T-cell (primary cell): ENCODE results near the gene NIPAL1. TPM values are rescaled to one million over a fixed set of nuclear protein-coding genes. Genes with fewer than 3 reads are reported as not detected.
"Not testable (repeated sequence)": the region's sequence is repeated elsewhere in the genome, so short reads cannot be mapped to it uniquely, and the experiment has no call there.

ENCODE experiments used
- ATAC-seq, 4 experiments: fragments of 200-7000 bp in 3 of 4; fragments of 150-1000 bp in 1 of 4; cut with Tn5 transposase; replicated peaks in 1 of 4; 1 replicate in 3 of 4; 2 replicates in 1 of 4; pipeline ENCODE4 v1.10.0; 2021; ENCODE audit warnings: moderate library complexity in 3 of 4, mild to moderate bottlenecking in 2 of 4, moderate number of reproducible peaks in 1 of 4
- CTCF ChIA-PET, 2 donors: fragments of 300-600 bp; sonication (Branson Sonifier 250); formaldehyde crosslinking; loops; one replicate each; lab custom pipeline; 2022; ENCODE audit warnings: antibody characterized with exemption in 2 of 2; lab: Charles Lee
- POLR2A ChIA-PET, 2 donors: fragments of 300-600 bp; sonication (Branson Sonifier 250); formaldehyde crosslinking; loops; one replicate each; lab custom pipeline; 2022; ENCODE audit warnings: antibody characterized with exemption in 2 of 2; lab: Charles Lee
- DNase-seq, 35 experiments: peaks; one replicate each; pipeline versions ENCODE4 v3.0.0 to v3.0.0-alpha.2; 2013 to 2023
- H3K27ac ChIP-seq: one replicate; pipeline ENCODE4 v1.5.1; 2013; ENCODE audit warnings: low read length
- H3K27me3 ChIP-seq, 2 experiments: replicated peaks in 1 of 2; 1 replicate in 1 of 2; 2 replicates in 1 of 2; pipeline versions ENCODE4 v1.6.1 to v1.7.0; 2013; ENCODE audit warnings: low read length in 1 of 2, mixed read lengths in 1 of 2; ENCODE audit not compliant: control insufficient read depth in 2 of 2, insufficient read depth in 2 of 2; ENCODE audit errors: extremely low read depth in 1 of 2
- H3K36me3 ChIP-seq, 2 donors: 1 replicate in 1 of 2; 2 replicates in 1 of 2; pipeline versions ENCODE4 v1.6.1 to v1.7.0; 2013; ENCODE audit warnings: low read length in 1 of 2; ENCODE audit not compliant: control insufficient read depth in 2 of 2, insufficient read depth in 1 of 2; ENCODE audit errors: extremely low read depth in 1 of 2
- H3K4me1 ChIP-seq, 2 experiments: 1 replicate in 1 of 2; 2 replicates in 1 of 2; pipeline versions ENCODE4 v1.6.1 to v1.7.0; 2013; ENCODE audit warnings: low read length in 2 of 2, mixed read lengths in 1 of 2; ENCODE audit not compliant: insufficient read depth in 2 of 2, control insufficient read depth in 1 of 2; ENCODE audit errors: extremely low read depth in 1 of 2
- H3K4me3 ChIP-seq, 2 donors: 1 replicate in 1 of 2; 2 replicates in 1 of 2; pipeline versions ENCODE4 v1.5.1 to v1.7.0; 2013; ENCODE audit warnings: mild to moderate bottlenecking in 2 of 2, low read length in 1 of 2, moderate library complexity in 1 of 2; ENCODE audit not compliant: control insufficient read depth in 1 of 2; ENCODE audit errors: extremely low read depth in 1 of 2
- H3K9me3 ChIP-seq: 2 replicates; pipeline ENCODE4 v1.7.0; 2013
- H3K27ac Mint-ChIP-seq, 2 donors: one replicate each; pipeline ENCODE4 v1.8.0; 2020 to 2021; ENCODE audit warnings: mild to moderate bottlenecking in 2 of 2, mixed read lengths in 2 of 2
- H3K27me3 Mint-ChIP-seq, 2 donors: one replicate each; pipeline ENCODE4 v1.8.0; 2021 to 2022; ENCODE audit warnings: mixed read lengths in 2 of 2
- H3K36me3 Mint-ChIP-seq: one replicate; pipeline ENCODE4 v1.8.0; 2021; ENCODE audit warnings: mixed read lengths
- H3K4me1 Mint-ChIP-seq, 3 donors: one replicate each; pipeline ENCODE4 v1.8.0; 2020 to 2022; ENCODE audit warnings: mixed read lengths in 3 of 3, mild to moderate bottlenecking in 1 of 3
- H3K4me3 Mint-ChIP-seq, 3 donors: one replicate each; pipeline ENCODE4 v1.8.0; 2020 to 2022; ENCODE audit warnings: mild to moderate bottlenecking in 3 of 3, mixed read lengths in 3 of 3, moderate library complexity in 3 of 3
- H3K9me3 Mint-ChIP-seq, 3 donors: one replicate each; pipeline ENCODE4 v1.8.0; 2020 to 2022; ENCODE audit warnings: mixed read lengths in 3 of 3
- WGBS: methylation state at CpG from one replicate; pipeline ENCODE4 v1.1.5; 2013; ENCODE audit warnings: missing lambda C conversion rate; ENCODE audit not compliant: insufficient coverage; 5-methylcytosine and 5-hydroxymethylcytosine counted together
- total RNA-seq, 35 experiments: library from RNA in 6 of 35; stranded (reverse) in 6 of 35; fragments of 120-200 nt in 1 of 35; gene quantifications; one replicate each; pipeline versions ENCODE4 v1.2.1 to v1.2.4 and lab custom pipeline; 2013 to 2026

Gene NIPAL1
- total RNA-seq, 5 donors from 2014 or later (not counting 1 experiment from before 2014, with no cell fraction given) = 0.77 to 2.9 (median 0.80) TPM

- CTCF ChIA-PET = interaction anchor here in 1 of 2 donors (0.5 to 0.7 kb wide), 4 partner anchors 16 to 147 kb away, joined by 3 to 4 read pairs (median 3); no protein-coding TSS in a partner anchor
- 90% methylated on average over 2 of the region's 6 CpGs for WGBS
- H3K4me1 Mint-ChIP-seq, H3K36me3 ChIP-seq, H3K4me3 Mint-ChIP-seq, ATAC-seq, H3K27ac ChIP-seq, H3K9me3 ChIP-seq, H3K4me1 ChIP-seq, H3K27ac Mint-ChIP-seq, DNase-seq, H3K36me3 Mint-ChIP-seq, H3K4me3 ChIP-seq, POLR2A ChIA-PET: not testable (repeated sequence)
- H3K9me3 Mint-ChIP-seq = peaks cover 0 to 13% (median 4%) of the 10 kb centered on the region in 3 donors
- H3K27me3 ChIP-seq = peaks cover 2 to 15% of the 10 kb centered on the region in 2 experiments
- H3K27me3 Mint-ChIP-seq = peaks cover 3 to 17% of the 10 kb centered on the region in 2 donors
Observed at GRCh38 chr4:48010906-48011305, 5.7 kb upstream of the NIPAL1 start.

DNA sequence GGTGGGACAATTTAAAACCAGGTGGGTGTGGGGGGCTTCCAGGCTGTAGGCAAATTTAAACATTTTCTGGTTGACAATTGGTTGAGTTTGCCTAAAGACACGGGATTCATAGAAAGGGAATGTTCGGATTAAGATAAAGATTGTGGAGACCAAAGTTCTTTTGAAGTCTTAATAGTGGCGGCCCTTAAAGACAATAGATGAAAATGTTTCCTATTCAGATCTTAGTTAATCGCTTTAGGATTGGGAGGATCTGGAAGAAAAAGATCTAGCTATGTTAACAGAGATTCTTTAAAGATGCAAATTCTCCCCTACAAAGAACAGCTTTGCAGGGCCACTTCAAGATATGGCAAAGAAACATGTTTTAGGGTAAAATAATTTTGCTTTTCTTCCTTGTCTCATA lies 4.8 kb upstream of the NIPAL1 start:
- CTCF ChIA-PET = no interaction called here
- no peaks in the 10 kb centered on the region for H3K36me3 ChIP-seq
- no peak overlapping the region for H3K4me3 Mint-ChIP-seq
- H3K36me3 Mint-ChIP-seq = peaks cover under 1% of the 10 kb centered on the region
- H3K4me1 ChIP-seq = peaks cover 4 to 12% of the 10 kb centered on the region in 2 experiments
- no peak for ATAC-seq
- H3K9me3 Mint-ChIP-seq = peaks cover 0 to 8% (median 0%) of the 10 kb centered on the region in 3 donors
- H3K27me3 Mint-ChIP-seq = peaks cover 3 to 17% of the 10 kb centered on the region in 2 donors
- H3K9me3 ChIP-seq = no peaks in the 10 kb centered on the region
- peaks cover 2 to 22% of the 10 kb centered on the region in 2 experiments for H3K27me3 ChIP-seq
- WGBS = 80% methylated on average over 1 of the region's 4 CpGs
- H3K27ac ChIP-seq = no peak overlapping the region
- no peak for DNase-seq
- H3K27ac Mint-ChIP-seq = no peak overlapping the region
- H3K4me1 Mint-ChIP-seq = peaks cover 5 to 9% (median 8%) of the 10 kb centered on the region in 3 donors
- H3K4me3 ChIP-seq = no peak overlapping the region
- POLR2A ChIA-PET = interaction anchor here in 1 of 2 donors (0.7 kb wide), 1 partner anchor 10 kb away, joined by 6 read pairs; no protein-coding TSS in a partner anchor

- Histone ChIP-seq H3K4me1 (peaks cover 7 to 20% of the 10 kb centered on the region in 2 experiments), H3K9me3 (no peaks in the 10 kb centered on the region), H3K4me3 (no peak overlapping the region), H3K27ac (no peak overlapping the region), H3K27me3 (peaks cover 4 to 31% of the 10 kb centered on the region in 2 experiments), H3K36me3 (no peaks in the 10 kb centered on the region)
- POLR2A ChIA-PET = no interaction called here
- H3K27me3 Mint-ChIP-seq = peaks cover 3 to 17% of the 10 kb centered on the region in 2 donors
- H3K4me1 Mint-ChIP-seq = peaks cover 8 to 13% (median 12%) of the 10 kb centered on the region in 3 donors
- no peak overlapping the region for H3K4me3 Mint-ChIP-seq
- no peaks in the 10 kb centered on the region for H3K36me3 Mint-ChIP-seq
- no peak overlapping the region for H3K27ac Mint-ChIP-seq
- CTCF ChIA-PET = no interaction called here
- DNase-seq (no peak), ATAC-seq (no peak)
- no peaks in the 10 kb centered on the region for H3K9me3 Mint-ChIP-seq
- WGBS = no CpG with 5 or more reads among the region's 3 CpGs
Observed at GRCh38 chr4:48012824-48013223, 3.7 kb upstream of the NIPAL1 start.

GRCh38 chr4:48015216-48015615 lies 1.4 kb upstream of the NIPAL1 start:
- Mint-ChIP-seq H3K27ac (no peak overlapping the region), H3K9me3 (no peaks in the 10 kb centered on the region), H3K4me3 (no peak overlapping the region), H3K4me1 (peaks cover 8 to 13% (median 12%) of the 10 kb centered on the region in 3 donors), H3K27me3 (peaks cover 3 to 17% of the 10 kb centered on the region in 2 donors), H3K36me3 (no peaks in the 10 kb centered on the region)
- DNase-seq = no peak
- Histone ChIP-seq H3K36me3 (no peaks in the 10 kb centered on the region), H3K27ac (no peak overlapping the region), H3K27me3 (peaks cover 10 to 24% of the 10 kb centered on the region in 2 experiments), H3K4me3 (no peak overlapping the region), H3K9me3 (no peaks in the 10 kb centered on the region), H3K4me1 (peaks cover 7 to 20% of the 10 kb centered on the region in 2 experiments)
- CTCF ChIA-PET = no interaction called here
- ATAC-seq = no peak
- WGBS = 100% methylated on average over 1 of the region's 4 CpGs
- POLR2A ChIA-PET = interaction anchor here in 1 of 2 donors (0.6 kb wide), 1 partner anchor 19 kb away, joined by 4 read pairs; no protein-coding TSS in a partner anchor

- CTCF ChIA-PET = no interaction called here
Observed at GRCh38 chr4:48015678-48016077, 894 bp upstream of the NIPAL1 start.

DNA sequence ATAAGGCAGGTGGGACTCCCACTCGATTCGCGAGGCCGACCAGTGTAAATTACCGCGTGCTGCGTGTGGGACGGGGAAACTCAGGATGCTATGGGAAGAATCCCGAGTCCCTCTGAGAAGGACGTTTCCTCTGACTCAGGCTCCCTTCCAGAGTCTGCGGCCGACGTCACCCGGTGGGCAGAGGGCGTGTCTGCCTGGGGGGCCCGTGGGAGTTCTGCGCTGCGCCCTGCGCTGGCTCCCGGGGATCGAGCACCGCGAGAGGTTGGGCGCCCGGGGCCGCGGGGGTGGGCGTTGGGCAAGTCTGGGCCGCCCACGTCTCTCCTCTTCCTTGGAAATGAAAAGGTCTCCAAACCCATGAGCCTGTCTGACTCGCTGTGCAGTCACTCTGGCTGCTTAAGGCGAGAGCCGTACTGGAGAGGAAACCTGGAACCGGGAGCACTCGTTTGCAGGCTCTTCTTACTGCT lies 568 bp downstream of the NIPAL1 start:
- DNase-seq (peak in 6 of 35 experiments; percentile 2 to 28 (median 8)), ATAC-seq (peak; percentile 4 to 25 (median 14))
- H3K4me3 Mint-ChIP-seq = peak overlapping the region; percentile 83 to 85 (median 83)
- H3K27ac Mint-ChIP-seq = no peak overlapping the region
- CTCF ChIA-PET = interaction anchor here (2.4 to 3.1 kb wide), 2 partner anchors 16 to 17 kb away, joined by 8 to 18 read pairs; no protein-coding TSS in a partner anchor
- H3K9me3 ChIP-seq = no peaks in the 10 kb centered on the region
- 5% methylated on average over 32 of the region's 35 CpGs for WGBS
- peaks cover 7 to 20% of the 10 kb centered on the region in 2 experiments for H3K4me1 ChIP-seq
- POLR2A ChIA-PET = no interaction called here
- H3K36me3 ChIP-seq = no peaks in the 10 kb centered on the region
- peaks cover 10 to 21% of the 10 kb centered on the region in 2 experiments for H3K27me3 ChIP-seq
- H3K4me1 Mint-ChIP-seq = peaks cover 10 to 15% (median 12%) of the 10 kb centered on the region in 3 donors
- H3K9me3 Mint-ChIP-seq = no peaks in the 10 kb centered on the region
- no peaks in the 10 kb centered on the region for H3K36me3 Mint-ChIP-seq
- H3K4me3 ChIP-seq = peak overlapping the region; percentile 62 to 74
- H3K27ac ChIP-seq = no peak overlapping the region
- peaks cover 3 to 7% of the 10 kb centered on the region in 2 donors for H3K27me3 Mint-ChIP-seq

More at GRCh38 chr4:48015678-48016077, 894 bp upstream of the NIPAL1 start:
- Histone ChIP-seq H3K36me3 (no peaks in the 10 kb centered on the region), H3K9me3 (no peaks in the 10 kb centered on the region), H3K4me3 (no peak overlapping the region), H3K27me3 (peaks cover 10 to 22% of the 10 kb centered on the region in 2 experiments), H3K27ac (no peak overlapping the region), H3K4me1 (peaks cover 7 to 20% of the 10 kb centered on the region in 2 experiments)
- POLR2A ChIA-PET = no interaction called here
- WGBS = 100% methylated on average over 1 of the region's 5 CpGs
- peaks cover 8 to 13% (median 12%) of the 10 kb centered on the region in 3 donors for H3K4me1 Mint-ChIP-seq
- H3K9me3 Mint-ChIP-seq = no peaks in the 10 kb centered on the region
- H3K27me3 Mint-ChIP-seq = peaks cover under 1 to 14% of the 10 kb centered on the region in 2 donors
- H3K4me3 Mint-ChIP-seq = peak overlapping the region; percentile 83 to 85 (median 83)
- no peak overlapping the region for H3K27ac Mint-ChIP-seq
- H3K36me3 Mint-ChIP-seq = no peaks in the 10 kb centered on the region
- ATAC-seq (no peak), DNase-seq (no peak)
